Occipital lobe (tissue), 2 donors: Measurements from ENCODE around the gene LRRC1. TPM values are rescaled to one million over a fixed set of nuclear protein-coding genes. Genes with fewer than 3 reads are reported as not detected.
A peak's percentile ranks its signal among the peaks of the same experiment; 100 is the strongest.

Experiments
- DNase-seq: peaks from one replicate; lab custom pipeline; 2025; lab: John Stamatoyannopoulos, UW
- total RNA-seq: library from RNA; depleted of rRNA; stranded (reverse); fragments of >200 nt; gene quantifications from one replicate; pipeline ENCODE4 v1.2.3, GENCODE V29; 2014

Gene LRRC1
- total RNA-seq, 1 donor from 2014 or later, result 12.0 TPM

DNA sequence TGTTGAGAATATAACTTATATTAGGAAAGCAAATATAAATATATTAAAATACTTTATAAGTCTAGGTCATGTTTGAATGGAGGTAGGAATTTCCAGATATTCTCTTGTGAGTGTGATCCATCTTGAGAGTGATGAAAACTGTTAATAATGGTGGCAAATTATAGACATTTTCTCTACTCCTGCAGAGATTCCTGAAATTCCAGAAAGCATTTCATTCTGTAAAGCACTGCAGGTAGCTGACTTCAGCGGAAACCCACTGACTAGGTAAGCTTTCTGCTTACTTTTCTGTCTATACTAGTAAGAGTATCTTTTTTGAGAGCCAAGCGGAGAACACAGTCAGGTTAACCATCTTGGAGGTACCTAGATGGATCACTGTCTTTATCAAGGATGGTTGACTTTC is 84.0 kb downstream of the LRRC1 start:
- no peak for DNase-seq

DNA sequence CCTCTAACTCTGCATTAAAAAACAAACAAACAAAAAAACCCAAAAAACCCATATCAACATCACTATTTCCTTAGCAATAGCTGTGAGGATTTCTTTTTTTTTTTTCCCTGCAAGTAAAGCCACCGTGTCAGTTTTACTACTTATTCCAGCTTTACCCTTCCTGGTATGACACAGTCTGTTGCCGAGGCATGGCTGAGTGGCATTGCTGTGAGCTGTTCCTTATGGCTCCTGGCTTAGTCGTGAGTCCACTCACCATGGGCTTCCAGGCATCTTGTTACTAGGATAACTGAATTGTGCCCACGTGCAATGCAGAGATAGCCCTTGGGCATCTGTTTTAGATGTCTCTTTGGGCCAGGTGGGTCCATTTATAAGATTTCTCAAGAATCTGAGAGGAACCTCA is 84.8 kb downstream of the LRRC1 start:
- DNase-seq, result no peak

DNA sequence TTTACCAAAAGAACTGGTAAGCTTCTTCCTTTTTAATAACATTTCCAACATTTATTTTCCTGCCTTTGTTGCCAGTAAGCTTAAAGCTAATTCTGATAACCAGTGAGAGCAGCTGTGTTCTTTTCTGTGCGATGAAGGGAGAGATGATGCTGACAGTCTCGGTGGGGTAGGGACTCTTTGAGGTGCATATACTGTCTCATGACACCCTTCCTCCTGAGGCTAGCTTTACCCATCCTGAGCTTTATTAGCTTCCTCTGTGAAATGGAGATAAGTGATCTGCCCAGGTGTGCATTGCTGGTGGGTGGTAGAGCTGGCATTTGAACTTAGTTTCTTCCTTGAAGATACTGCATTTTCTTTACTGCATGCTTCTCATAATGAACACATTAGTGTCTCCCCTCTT is 92.5 kb downstream of the LRRC1 start:
- no peak for DNase-seq

DNA sequence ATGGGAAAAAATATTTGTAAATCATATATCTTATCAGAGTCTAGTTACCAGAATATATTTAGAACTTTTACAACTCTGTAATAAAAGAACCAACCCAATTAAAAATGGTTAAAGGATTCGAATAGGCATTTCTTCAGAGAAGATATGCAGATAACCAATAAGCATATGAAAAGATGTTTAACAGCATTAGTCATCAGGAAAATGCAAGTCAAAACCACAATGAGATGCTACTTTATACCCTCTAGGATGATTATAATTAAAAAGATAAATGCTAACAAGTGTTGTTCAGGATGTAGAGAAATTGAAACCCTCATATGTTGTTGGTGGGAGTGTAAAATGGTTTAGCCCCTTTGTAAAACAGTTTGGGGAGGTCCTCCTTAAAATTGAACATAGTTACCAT is 94.1 kb downstream of the LRRC1 start:
- no peak for DNase-seq

DNA sequence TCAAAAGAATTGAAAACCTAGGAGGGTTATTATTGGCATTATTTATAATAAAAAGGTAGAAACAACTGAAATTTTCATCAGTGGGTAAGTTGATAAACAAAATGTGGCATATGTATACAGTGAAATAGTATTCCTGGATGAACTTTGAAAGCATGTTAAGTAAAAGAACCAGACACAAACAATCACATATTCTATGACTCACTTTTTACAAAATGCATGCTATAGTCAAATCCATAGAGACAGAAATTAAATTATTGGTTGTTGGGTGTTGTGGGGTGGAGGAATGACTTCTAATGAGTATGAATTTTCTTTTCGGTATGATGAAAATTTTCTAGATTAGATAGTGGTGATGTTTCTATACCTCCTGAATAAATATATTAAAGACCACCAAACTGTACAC is 94.6 kb downstream of the LRRC1 start:
- DNase-seq, result no peak

DNA sequence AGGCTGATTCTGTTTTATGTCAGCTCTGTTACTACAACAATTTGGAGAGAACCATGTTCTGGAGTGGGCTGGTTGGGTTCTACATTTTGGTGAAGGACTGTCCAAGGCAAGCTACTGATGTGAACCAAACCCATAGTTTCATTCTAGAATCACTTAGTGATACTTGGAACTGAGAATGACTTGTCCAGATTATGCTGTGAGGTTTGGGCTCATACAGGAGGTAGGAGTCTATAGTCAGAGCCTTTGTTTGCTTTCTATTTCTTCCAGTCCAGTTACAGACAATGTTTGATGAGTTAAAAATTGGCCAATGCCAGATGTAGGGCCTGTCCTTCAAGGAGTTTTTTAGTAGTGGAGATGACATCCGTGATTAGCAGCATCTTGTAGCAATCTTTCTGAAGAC is 97.9 kb downstream of the LRRC1 start:
- DNase-seq, result no peak

DNA sequence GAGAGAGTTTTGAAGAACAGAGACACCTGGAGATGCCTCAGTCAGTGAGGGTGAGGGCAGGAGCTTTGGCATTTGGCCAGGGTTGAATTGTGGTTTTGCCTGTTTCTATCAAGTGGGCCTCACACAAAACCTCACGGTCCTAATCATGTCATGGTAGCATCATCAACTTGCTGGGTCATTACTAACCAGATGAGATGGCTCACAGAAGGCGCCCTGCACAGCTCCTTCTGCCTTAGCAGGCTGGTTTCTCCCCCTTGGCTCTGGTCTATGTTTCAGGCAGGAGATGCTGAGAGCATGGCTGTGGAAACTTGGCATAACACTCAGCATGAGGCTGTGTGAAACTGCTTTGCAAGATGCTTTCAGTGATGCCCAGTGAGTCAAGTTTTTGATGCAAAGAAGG is 99.3 kb downstream of the LRRC1 start:
- peak; percentile 10 for DNase-seq

DNA sequence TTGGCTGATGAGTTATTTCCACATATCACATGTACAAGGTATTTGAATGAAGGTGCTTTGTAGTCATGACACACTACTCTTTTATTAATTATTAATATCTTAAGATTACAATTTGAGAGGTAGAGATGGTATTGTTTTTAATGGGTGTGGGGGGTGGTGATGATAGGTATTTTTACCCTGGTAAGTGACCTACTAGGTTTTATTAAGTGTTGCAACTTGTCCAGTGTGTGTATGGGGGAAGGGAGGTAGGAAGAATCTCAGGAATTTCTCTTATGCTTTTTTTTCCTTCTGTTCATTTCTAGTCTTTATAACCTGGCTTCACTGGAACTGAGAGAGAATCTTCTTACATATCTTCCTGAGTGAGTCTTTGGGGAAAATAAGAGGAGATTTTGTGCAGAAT is 101.4 kb downstream of the LRRC1 start:
- no peak for DNase-seq

DNA sequence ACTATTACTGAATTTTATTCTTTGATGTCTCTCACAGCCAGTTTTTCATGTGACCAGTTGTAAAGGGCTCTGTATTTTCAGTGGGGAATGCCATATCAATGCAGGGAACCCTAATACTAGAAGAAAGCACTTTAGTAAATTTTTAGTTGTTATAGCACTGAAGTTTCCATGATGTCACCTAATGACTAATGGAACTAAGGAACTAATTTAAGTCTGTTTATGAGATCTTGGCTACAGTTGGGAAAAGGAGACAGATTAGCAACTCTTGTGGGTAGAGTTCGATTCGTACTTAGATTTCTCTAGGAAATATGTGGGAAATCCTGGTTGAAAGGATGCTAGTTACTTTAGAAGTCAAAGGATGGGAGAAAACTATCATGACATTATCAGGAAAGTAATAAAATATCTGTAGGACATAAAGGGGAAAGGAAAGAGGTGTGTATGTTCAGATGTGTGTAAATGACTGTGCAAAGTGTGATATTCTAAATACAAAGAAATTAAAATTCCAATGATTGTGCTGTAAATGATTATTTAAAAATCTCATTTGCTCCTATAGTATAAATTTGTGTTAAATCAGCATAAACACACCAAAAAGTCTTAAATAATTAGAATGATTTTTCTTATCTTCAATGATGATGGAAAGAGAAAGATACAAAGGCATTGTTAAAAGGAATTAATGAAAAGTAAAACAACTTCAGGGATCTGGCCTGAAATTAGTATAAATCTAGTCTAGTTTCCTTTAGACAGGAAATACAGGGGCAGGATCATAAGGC is 103.4 kb downstream of the LRRC1 start:
- no peak for DNase-seq

DNA sequence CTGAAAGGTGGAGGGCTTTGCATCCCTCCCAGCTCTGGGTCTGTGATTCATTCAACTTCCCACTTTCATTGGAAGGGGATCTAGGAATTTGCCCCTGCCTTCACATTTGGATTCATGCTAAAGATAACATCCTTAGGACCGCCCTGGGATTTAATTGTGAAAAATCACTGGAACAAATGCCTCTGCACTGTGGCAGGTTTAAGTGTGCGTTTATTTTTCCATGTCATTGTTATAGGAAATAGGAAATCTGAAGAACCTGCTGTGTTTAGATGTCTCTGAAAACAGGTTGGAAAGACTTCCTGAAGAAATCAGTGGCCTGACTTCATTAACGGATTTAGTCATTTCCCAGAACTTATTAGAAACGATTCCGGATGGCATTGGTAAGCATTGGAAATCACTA is 104.7 kb downstream of the LRRC1 start:
- no peak for DNase-seq

DNA sequence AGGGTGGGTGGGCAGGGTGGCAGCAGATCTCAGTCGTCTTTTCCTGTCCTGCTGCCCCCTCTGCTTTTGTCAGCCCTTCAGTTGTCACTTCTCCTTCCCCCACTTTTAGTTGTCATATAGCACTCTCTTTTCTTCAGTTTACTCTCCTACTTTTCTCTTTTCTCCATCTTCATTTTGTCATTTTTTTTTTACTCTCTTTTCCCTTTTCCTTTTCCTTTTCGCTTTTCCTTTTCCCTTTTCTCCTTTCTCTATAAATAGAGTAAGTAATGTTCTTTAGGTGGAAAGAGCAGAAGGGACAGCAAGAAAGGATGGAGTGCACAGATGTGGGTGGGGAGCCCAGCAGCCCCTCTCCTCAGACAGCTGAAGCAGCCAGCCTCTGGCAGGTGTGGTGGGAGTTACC is 108.6 kb downstream of the LRRC1 start:
- DNase-seq, result no peak

DNA sequence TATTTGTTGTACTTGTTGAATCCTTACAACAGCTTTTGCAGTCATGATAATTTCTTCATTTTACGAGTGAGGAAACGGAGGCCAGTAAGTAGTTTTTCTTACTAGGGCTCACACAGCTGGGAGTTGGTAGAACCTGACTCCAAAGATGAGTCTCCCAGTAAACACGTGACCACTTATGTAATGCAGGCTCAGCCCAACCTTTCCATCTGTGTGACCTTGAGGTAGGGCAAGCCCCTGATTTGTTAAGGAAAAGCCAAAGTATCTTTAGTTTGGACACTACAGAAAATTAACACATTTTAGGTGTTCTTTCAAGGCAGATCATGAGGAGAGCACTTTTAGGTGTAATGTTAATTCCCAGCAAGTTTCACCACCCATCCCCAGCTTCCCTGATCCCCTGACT is 111.3 kb downstream of the LRRC1 start:
- DNase-seq, result no peak

DNA sequence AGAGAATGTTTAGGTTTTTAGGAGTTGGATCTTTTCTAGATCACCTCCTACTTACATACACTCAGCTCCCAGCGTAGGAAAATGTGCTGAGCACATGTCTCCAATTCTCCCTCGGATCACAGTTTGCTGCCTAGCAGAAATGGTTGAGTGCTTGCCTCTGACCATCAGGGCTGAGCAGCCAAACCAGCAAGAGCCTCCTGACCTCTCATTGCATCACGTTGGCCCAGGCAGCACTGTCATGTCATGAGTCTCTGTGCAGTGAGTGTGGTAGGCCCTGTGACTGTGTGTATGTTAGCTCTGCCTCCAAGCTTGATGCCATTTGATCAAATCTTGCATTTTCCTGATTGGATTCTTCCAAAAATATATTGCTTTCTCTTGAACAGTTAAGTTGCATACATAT is 112.0 kb downstream of the LRRC1 start:
- no peak for DNase-seq

DNA sequence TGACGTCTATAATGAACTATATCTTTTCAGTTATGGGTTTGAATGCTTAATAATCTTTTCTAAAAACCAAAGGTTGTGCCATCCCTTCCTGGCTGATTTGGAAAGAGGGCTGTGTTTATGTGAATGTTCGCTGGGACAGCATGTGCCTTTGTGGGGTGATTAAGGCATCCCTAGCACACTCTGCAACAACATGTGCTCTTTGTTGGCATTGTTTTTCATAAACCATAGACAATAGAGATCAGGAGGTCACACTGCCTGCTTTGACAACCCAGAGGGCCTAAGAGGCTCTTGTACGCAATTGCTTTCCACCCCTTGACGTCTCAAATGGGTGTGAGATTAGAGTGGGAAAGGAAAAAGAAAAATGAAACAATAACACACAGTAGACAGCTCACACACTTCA is 116.0 kb downstream of the LRRC1 start:
- peak; percentile 28 for DNase-seq

DNA sequence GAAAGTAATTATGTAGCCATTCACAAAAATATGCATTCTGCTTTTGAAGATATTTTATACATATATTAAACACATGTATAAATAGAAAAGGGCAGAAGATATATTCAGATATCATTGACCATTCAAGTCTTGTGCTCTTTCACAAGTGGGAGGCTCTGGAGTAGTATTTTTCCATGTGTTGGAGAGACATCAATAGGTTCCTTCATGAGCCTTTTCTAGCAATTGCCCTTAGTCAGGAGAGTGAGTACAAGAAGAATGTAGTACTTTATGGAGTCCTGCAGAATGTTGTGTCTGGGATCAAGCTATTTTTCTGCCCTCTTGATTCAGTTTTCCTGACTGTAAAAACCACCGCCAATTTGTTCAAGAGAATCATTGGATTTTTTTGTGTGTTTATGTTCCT is 117.9 kb downstream of the LRRC1 start:
- no peak for DNase-seq

DNA sequence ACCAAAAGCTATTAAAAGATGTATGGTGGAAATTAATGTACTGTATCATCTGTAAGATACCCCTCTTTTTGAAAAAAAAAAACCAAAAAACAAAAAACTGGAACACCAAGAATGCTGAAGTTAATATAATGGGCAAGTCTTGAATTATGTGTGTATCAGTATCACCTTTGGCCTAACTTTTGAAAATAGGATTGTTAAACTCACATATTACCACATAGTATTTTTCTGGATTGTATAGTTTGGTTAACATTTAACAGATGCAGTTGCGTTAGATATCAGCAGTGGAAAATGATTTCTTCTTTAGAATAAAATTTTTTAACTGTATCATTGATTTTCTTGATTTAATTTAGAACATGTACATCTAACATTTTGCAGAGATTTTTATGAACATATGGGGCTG is 118.5 kb downstream of the LRRC1 start:
- DNase-seq, result no peak

DNA sequence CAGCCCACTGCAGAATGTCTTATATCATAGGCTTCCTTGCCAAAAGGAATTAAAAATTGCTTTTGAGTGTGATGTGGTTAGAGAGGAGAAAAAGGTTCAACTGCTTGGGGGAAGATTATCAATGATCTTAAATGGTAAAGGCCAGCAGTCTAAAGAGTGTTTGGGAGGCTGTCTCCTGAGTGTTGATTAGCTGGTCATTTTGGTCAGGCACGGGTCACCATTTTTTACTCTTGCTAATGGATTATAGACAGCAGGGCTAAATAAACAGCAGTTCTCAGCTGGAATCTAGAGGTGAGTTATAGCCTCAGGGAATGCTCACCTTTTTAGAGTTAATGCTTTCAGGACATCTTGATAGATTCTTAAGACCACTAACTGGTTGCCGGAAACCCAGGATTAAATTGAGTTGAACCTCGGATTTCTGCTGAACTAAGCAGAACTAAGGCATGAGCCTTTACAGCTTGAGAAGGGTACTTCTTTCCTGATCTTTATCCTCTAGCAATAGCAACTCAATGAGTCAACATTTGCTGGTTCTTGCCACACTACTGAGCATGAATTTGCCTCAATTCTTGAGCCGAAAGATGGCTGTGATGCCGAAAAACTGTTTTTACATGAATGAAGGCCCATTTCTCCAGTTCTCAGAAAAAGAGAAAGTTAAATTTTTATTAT is 120.4 kb downstream of the LRRC1 start:
- no peak for DNase-seq

DNA sequence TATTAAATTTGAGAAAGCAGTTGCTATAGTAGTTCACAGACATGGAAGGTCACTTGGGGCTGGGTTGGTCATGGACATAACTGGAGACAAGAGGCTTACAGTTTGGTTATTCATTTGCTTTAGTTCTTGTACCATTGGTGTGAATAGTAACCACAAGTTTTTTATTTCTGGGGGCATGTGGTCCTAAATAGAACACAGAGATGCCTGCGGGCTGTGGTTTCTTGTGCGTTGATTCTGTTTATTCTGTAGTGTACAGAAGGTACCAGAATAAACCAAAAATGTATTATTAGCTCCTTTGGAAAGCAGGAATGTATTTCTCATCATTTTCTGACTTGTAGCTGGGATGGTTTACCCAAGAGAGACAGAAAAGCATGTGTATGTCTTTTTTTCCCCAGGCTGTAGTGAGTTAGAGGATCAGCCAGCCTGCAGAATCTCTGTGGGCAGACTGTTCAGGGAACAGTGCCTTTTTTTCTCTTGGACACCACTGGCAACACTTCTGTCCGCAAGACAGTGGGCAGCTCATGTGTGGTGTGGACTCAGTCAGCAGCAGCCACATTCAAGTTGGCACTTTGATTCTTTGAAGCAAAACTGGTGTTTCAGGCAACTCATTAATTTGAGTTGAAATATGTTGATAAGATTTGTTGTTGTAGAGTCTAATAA is 122.1 kb downstream of the LRRC1 start:
- no peak for DNase-seq

DNA sequence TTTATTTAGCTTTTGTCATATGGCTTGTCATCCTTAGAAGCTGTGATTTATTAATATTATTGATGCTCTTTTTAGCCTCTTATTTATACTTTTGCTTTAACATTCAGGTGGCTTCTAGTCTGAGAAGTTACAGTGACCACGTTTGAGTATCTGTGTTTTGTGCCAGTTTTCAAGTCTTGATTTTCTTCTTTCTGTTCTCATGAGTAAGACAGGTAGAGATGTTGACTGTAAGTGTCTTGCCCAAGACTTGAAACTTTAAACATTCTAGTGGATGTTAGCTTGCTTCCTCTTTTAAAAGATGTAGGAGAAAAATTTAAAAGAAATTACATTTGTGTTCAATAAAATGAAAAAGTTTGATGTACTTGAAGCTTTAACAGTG is 122.6 kb downstream of the LRRC1 start:
- DNase-seq, result no peak

DNA sequence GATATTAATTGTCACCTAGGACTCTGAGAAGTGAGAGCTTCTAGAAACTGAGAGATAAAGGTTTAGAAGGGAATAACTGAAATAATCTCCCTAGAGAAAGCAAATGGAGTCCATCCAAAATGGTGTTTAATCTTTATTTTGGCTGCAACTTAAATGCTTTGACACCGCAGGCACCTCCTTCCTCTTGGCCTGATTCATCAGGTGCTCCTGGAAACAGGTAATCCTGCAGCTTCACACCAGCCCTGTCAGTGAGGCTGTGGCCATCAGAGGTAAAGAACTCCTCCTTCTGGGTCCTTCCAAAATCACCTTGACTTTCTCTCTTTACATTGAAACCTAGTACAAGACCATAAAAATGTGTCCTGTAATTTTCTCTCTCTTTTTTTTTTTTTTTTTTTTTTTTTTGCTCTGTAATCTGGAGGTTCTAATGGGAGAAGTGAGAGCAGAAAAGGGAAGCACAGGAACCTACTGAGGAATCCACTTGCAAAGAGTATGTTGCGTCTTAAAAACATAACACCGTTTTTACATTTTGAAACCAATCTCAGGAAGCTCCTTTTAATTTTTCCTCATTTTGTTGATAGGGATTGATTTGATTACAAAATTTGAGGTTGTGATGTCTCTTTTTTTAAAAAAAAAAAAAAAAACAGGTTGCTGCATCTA is 124.2 kb downstream of the LRRC1 start:
- no peak for DNase-seq

DNA sequence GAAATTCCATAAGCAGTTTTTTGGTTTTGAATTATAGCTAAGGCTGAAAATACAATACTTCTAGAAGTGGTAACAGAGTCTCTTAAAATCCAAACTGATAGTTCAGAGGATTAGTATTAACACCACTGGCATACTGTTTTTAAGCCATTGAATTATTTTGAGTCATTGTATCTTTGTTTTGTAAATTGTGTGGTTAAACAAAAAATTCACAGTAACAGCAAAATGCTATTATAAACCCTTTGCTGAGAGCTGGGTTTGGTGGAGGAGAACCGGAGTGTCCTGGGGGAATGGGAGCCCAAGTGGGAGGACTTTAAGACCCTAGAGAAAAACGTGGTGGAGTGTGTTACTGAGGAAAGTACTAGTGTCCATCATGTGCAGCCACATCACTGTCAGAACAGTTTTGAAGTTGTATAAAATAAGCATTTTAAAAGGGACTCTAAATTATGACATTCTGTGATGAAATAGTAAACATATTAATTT is 125.1 kb downstream of the LRRC1 start:
- DNase-seq, result no peak

DNA sequence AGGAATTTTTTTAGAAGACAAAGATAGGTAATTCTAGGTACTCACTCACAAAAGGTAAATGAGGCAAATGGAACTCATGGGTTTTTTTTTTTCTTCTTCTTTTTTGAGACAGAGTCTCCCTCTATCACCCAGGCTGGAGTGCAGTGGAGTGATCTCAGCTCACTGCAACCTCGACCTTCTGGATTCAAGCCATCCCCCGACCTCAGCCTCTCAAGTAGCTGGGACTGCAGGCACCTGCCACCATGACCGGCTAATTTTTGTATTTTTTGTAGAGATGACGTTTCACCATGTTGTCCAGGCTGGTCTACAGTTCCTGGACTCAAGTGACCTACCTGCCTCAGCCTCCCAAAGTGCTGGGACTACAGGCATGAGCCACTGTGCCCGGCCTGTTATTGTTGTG is 126.1 kb downstream of the LRRC1 start:
- DNase-seq, result no peak
